ENCODE measurements around the gene EXOC3. TPM values are rescaled to one million over a fixed set of nuclear protein-coding genes. Genes with fewer than 3 reads are reported as not detected.
A peak's percentile ranks its signal among the peaks of the same experiment; 100 is the strongest.

EXOC3 gene
- total and polyA plus RNA-seq, 4 donors = 31.3 to 88.9 (median 59.9) TPM

DNA sequence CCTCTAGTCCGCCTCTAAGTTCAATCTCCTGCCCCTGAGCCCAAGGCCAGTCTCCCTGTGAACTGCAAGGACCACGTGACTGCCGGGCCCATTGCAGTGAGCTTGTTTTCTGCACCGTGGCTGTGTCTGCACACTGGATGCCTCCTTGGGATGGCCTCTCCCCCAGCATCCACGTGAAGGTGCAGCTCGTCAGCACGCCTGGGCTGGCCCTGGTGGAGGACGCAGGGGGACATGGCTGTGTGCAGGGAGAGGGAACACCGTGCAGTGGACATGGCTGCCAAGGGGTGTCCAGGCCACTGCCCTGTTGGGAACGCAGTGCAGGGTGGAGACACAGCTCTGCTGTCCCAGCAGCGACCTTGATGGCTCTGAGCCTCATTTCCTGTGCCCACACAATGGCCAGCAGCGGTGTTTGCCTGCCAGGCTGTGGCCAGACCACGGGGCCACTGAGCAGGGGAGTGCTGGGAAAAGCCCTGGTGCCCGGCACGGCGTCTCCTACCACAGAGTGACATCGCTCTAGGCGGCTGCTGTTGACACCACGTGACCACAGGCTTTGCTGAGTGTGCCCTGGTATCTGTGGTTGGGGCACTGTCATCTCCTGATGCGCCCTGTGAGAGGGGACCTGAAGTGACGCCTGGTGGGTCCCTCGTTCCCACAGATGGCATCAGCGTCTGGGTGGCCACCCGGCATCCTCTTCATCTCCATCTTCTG, 26.9 kb upstream of the EXOC3 start:
- Histone ChIP-seq H3K27ac (ENCODE audit: low read depth in 1 of 2, low read length in 2 of 2) (no peak overlapping the region), H3K27me3 (ENCODE audit: control insufficient read depth in 1 of 2, insufficient read depth in 2 of 2, low read length in 1 of 2) (no peaks in the 10 kb centered on the region), H3K36me3 (ENCODE audit: control insufficient read depth in 1 of 2, insufficient read depth in 2 of 2, low read length in 1 of 2) (no peaks in the 10 kb centered on the region), H3K4me3 (ENCODE audit: low read length in 2 of 2) (no peak overlapping the region), H3K4me1 (ENCODE audit: control insufficient read depth in 1 of 2, insufficient read depth in 2 of 2, low read length in 2 of 2) (no peaks in the 10 kb centered on the region), H3K9me3 (ENCODE audit: control insufficient read depth, low read length) (no peaks in the 10 kb centered on the region)
- WGBS, 2 donors = 85 to 91% methylated on average over 24 of the region's 24 CpGs
- ATAC-seq (ENCODE audit: low FRiP score) (no peak), DNase-seq (peak in 1 of 2 donors; percentile 76)
- intact Hi-C loops (cut with DNase I) = no loop called here

DNA sequence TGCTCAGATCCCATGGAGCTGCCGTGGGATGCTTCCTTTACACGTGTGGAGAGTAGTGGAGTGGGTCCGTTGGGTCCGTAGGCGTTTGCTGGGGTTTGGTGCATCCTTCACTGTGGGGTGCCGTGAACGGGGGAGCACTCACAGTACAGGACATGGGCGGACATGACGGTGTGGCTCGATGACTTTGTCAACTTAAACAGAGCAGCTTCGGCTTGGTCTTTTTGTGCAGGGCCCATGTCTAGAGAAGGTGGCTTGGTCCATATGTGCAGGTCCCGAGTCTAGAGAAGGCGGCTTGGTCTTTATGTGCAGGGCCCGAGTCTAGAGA, 26.4 kb upstream of the EXOC3 start:
- no peaks in the 10 kb centered on the region for H3K4me1 ChIP-seq (ENCODE audit: control insufficient read depth in 1 of 2, insufficient read depth in 2 of 2, low read length in 2 of 2)
- no peak overlapping the region for H3K4me3 ChIP-seq (ENCODE audit: low read length in 2 of 2)
- no peaks in the 10 kb centered on the region for H3K27me3 ChIP-seq (ENCODE audit: control insufficient read depth in 1 of 2, insufficient read depth in 2 of 2, low read length in 1 of 2)
- H3K36me3 ChIP-seq (ENCODE audit: control insufficient read depth in 1 of 2, insufficient read depth in 2 of 2, low read length in 1 of 2) = no peaks in the 10 kb centered on the region
- intact Hi-C loops (cut with DNase I) = no loop called here
- no peak for ATAC-seq (ENCODE audit: low FRiP score)
- no peak overlapping the region for H3K27ac ChIP-seq (ENCODE audit: low read depth in 1 of 2, low read length in 2 of 2)
- 96 to 97% methylated on average over 14 of the region's 14 CpGs for WGBS, 2 donors
- no peaks in the 10 kb centered on the region for H3K9me3 ChIP-seq (ENCODE audit: control insufficient read depth, low read length)
- DNase-seq = no peak

DNA sequence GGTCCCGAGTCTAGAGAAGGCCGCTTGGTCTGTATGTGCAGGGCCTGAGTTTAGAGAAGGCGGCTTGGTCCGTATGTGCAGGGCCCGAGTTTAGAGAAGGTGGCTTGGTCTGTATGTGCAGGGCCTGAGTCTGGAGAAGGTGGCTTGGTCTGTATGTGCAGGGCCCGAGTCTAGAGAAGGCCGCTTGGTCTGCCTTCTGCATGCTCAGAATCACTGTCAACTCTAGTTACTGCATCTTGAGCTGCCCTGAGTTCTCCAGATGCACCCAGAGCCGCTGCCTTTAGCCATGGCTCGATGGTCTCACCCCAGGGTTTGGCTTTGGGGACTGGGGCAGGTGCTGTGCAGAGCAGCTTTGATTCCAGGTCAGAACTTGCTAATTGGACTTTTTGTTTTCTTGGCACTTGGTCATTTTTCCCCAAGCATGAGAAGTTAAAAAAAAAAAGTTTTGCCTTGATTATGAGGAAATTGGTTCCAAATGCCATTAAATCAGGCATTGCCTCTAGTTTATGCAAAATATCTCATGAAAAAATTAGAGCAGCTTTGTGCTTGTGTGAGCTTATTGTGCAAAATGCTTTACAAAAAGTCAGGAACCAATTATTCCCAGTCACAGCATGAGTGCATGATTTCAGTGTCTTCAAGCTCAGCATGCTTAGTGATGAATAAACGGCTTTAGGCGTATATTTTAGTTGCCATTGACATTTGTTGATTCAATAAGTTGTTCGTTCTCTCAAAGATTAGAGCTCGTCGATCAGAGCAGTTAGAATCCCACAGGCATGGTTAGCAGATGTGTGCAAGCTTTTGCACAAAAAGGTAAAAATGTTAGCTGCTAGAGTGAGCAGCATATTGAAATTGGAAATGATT, 25.4 kb upstream of the EXOC3 start:
- no peak overlapping the region for H3K27ac ChIP-seq (ENCODE audit: low read depth in 1 of 2, low read length in 2 of 2)
- no peaks in the 10 kb centered on the region for H3K27me3 ChIP-seq (ENCODE audit: control insufficient read depth in 1 of 2, insufficient read depth in 2 of 2, low read length in 1 of 2)
- 85 to 86% methylated on average over 14 of the region's 14 CpGs for WGBS, 2 donors
- DNase-seq = peak in 1 of 2 donors; percentile 17
- no peaks in the 10 kb centered on the region for H3K36me3 ChIP-seq (ENCODE audit: control insufficient read depth in 1 of 2, insufficient read depth in 2 of 2, low read length in 1 of 2)
- intact Hi-C loops (cut with DNase I) = no loop called here
- H3K4me3 ChIP-seq (ENCODE audit: low read length in 2 of 2) = no peak overlapping the region
- H3K9me3 ChIP-seq (ENCODE audit: control insufficient read depth, low read length) = no peaks in the 10 kb centered on the region
- H3K4me1 ChIP-seq (ENCODE audit: control insufficient read depth in 1 of 2, insufficient read depth in 2 of 2, low read length in 2 of 2) = no peaks in the 10 kb centered on the region
- no peak for ATAC-seq (ENCODE audit: low FRiP score)

- H3K9me3 ChIP-seq (ENCODE audit: control insufficient read depth, low read length) = no peaks in the 10 kb centered on the region
These were observed 24.5 kb upstream of the EXOC3 start for GRCh38 chr5:418162-419121.

DNA sequence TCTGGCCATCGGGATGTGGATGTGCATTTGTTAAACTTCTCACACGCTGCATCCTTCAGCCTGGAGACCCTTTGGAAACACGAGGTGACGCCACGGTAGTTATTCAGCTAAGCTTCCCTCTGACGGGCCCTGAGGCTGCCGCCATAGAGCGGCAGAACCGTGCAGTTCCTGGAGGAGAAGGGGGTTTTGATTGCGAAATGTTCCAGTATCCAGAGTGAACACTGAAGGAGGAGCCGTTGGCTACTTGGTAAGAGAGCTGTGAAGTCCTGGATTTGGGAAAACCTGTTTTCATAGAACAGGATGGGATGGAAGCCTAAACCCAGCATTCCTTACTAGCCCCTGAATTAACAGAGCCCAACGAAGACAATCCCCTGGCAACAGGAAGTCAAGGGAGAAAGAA, 23.0 kb upstream of the EXOC3 start:
- no peaks in the 10 kb centered on the region for H3K36me3 ChIP-seq (ENCODE audit: control insufficient read depth in 1 of 2, insufficient read depth in 2 of 2, low read length in 1 of 2)
- 75 to 78% methylated on average over 12 of the region's 12 CpGs for WGBS, 2 donors
- no peak overlapping the region for H3K4me3 ChIP-seq (ENCODE audit: low read length in 2 of 2)
- intact Hi-C loops (cut with DNase I) = no loop called here
- no peak overlapping the region for H3K27ac ChIP-seq (ENCODE audit: low read depth in 1 of 2, low read length in 2 of 2)
- peak in 1 of 2 donors; percentile 19 for DNase-seq
- no peaks in the 10 kb centered on the region for H3K9me3 ChIP-seq (ENCODE audit: control insufficient read depth, low read length)
- H3K4me1 ChIP-seq (ENCODE audit: control insufficient read depth in 1 of 2, insufficient read depth in 2 of 2, low read length in 2 of 2) = no peaks in the 10 kb centered on the region
- H3K27me3 ChIP-seq (ENCODE audit: control insufficient read depth in 1 of 2, insufficient read depth in 2 of 2, low read length in 1 of 2) = no peaks in the 10 kb centered on the region
- ATAC-seq (ENCODE audit: low FRiP score) = no peak

More at GRCh38 chr5:418162-419121, 24.5 kb upstream of the EXOC3 start:
- Histone ChIP-seq H3K4me3 (ENCODE audit: low read length in 2 of 2) (no peak overlapping the region), H3K27ac (ENCODE audit: low read depth in 1 of 2, low read length in 2 of 2) (no peak overlapping the region), H3K27me3 (ENCODE audit: control insufficient read depth in 1 of 2, insufficient read depth in 2 of 2, low read length in 1 of 2) (no peaks in the 10 kb centered on the region), H3K4me1 (ENCODE audit: control insufficient read depth in 1 of 2, insufficient read depth in 2 of 2, low read length in 2 of 2) (no peaks in the 10 kb centered on the region), H3K36me3 (ENCODE audit: control insufficient read depth in 1 of 2, insufficient read depth in 2 of 2, low read length in 1 of 2) (no peaks in the 10 kb centered on the region)
- ATAC-seq (ENCODE audit: low FRiP score) (no peak), DNase-seq (peak in 1 of 2 donors; percentile 57)
- 71 to 76% methylated on average over 18 of the region's 18 CpGs for WGBS, 2 donors
- intact Hi-C loops (cut with DNase I) = no loop called here

GRCh38 chr5:420632-421286, 22.2 kb upstream of the EXOC3 start:
- Histone ChIP-seq H3K4me1 (ENCODE audit: control insufficient read depth in 1 of 2, insufficient read depth in 2 of 2, low read length in 2 of 2) (no peaks in the 10 kb centered on the region), H3K9me3 (ENCODE audit: control insufficient read depth, low read length) (no peaks in the 10 kb centered on the region), H3K4me3 (ENCODE audit: low read length in 2 of 2) (no peak overlapping the region), H3K27me3 (ENCODE audit: control insufficient read depth in 1 of 2, insufficient read depth in 2 of 2, low read length in 1 of 2) (no peaks in the 10 kb centered on the region), H3K36me3 (ENCODE audit: control insufficient read depth in 1 of 2, insufficient read depth in 2 of 2, low read length in 1 of 2) (no peaks in the 10 kb centered on the region), H3K27ac (ENCODE audit: low read depth in 1 of 2, low read length in 2 of 2) (no peak overlapping the region)
- intact Hi-C loops (cut with DNase I) = no loop called here
- 91 to 93% methylated on average over 52 of the region's 52 CpGs for WGBS, 2 donors
- ATAC-seq (ENCODE audit: low FRiP score) (peak; percentile 61), DNase-seq (peak; percentile 49 to 74)

DNA sequence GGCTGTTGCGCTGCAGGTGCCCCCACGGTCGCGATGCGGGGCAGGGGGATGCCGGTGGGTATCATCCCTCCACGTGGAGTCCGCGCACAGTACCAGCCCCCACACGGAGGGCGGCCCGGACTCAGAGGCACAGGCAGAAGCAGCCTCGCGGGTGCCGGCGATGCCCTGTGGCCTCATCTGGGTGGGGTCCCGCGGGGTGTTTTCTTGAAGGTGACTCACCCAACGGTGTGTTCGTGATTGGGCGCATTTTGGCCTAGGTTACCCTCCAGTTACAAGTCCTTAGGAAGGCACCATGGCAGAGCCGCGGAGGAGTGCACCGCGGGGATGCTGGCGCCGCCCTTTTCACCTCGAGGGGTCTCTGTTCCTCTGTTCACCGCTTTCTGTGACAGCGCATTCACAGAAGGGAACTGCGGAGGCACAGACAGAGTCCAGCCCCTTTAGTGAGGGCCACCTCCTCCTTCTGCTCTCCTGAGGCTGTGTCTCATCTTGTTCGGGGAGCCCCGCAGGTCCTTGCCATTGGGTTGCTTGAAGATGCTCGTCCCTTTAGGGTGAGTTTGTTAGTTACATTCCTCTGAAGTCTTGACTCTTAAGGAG, 21.6 kb upstream of the EXOC3 start:
- intact Hi-C loops (cut with DNase I) = no loop called here
- Histone ChIP-seq H3K27me3 (ENCODE audit: control insufficient read depth in 1 of 2, insufficient read depth in 2 of 2, low read length in 1 of 2) (no peaks in the 10 kb centered on the region), H3K9me3 (ENCODE audit: control insufficient read depth, low read length) (no peaks in the 10 kb centered on the region), H3K36me3 (ENCODE audit: control insufficient read depth in 1 of 2, insufficient read depth in 2 of 2, low read length in 1 of 2) (no peaks in the 10 kb centered on the region), H3K4me3 (ENCODE audit: low read length in 2 of 2) (no peak overlapping the region), H3K27ac (ENCODE audit: low read depth in 1 of 2, low read length in 2 of 2) (no peak overlapping the region), H3K4me1 (ENCODE audit: control insufficient read depth in 1 of 2, insufficient read depth in 2 of 2, low read length in 2 of 2) (no peaks in the 10 kb centered on the region)
- ATAC-seq (ENCODE audit: low FRiP score) (no peak), DNase-seq (peak; percentile 44 to 70)
- WGBS, 2 donors = 81 to 90% methylated on average over 34 of the region's 34 CpGs

GRCh38 chr5:421901-422300, 21.1 kb upstream of the EXOC3 start:
- intact Hi-C loops (cut with DNase I) = no loop called here
- no peak overlapping the region for H3K4me3 ChIP-seq (ENCODE audit: low read length in 2 of 2)
- no peaks in the 10 kb centered on the region for H3K36me3 ChIP-seq (ENCODE audit: control insufficient read depth in 1 of 2, insufficient read depth in 2 of 2, low read length in 1 of 2)
- DNase-seq (peak; percentile 42 to 51), ATAC-seq (ENCODE audit: low FRiP score) (no peak)
- no peaks in the 10 kb centered on the region for H3K4me1 ChIP-seq (ENCODE audit: control insufficient read depth in 1 of 2, insufficient read depth in 2 of 2, low read length in 2 of 2)
- 90 to 93% methylated on average over 13 of the region's 13 CpGs for WGBS, 2 donors
- no peak overlapping the region for H3K27ac ChIP-seq (ENCODE audit: low read depth in 1 of 2, low read length in 2 of 2)
- H3K27me3 ChIP-seq (ENCODE audit: control insufficient read depth in 1 of 2, insufficient read depth in 2 of 2, low read length in 1 of 2) = no peaks in the 10 kb centered on the region
- H3K9me3 ChIP-seq (ENCODE audit: control insufficient read depth, low read length) = no peaks in the 10 kb centered on the region
